OCI-LY3 (cell line): ENCODE measurements around the gene OR8D4.

Experiments
- H2AFZ ChIP-seq: fragments of 200-600, 300-600 bp; shearing (Covaris generic); 2 replicates; pipeline ENCODE4 v1.6.0; 2014; ENCODE audit warnings: antibody characterized with exemption, low read depth, low read length
- H3K27ac ChIP-seq: fragments of 200-600, 300-600 bp; sonication (generic); 2 replicates; pipeline ENCODE4 v1.5.1; 2014; ENCODE audit warnings: mild to moderate bottlenecking, low read length, moderate library complexity, mixed read lengths
- H3K27me3 ChIP-seq: fragments of 200-600, 300-600 bp; sonication (generic); 2 replicates; pipeline ENCODE4 v1.6.1; 2014; ENCODE audit warnings: low read depth, low read length, mixed read lengths
- H3K36me3 ChIP-seq: fragments of 200-600, 300-600 bp; sonication (generic); replicated peaks from 2 replicates; pipeline ENCODE3; 2014; ENCODE audit warnings: low read depth, low read length, mixed read lengths
- H3K4me1 ChIP-seq: fragments of 300-600, 200-600 bp; sonication (generic); 2 replicates; pipeline ENCODE4 v1.6.1; 2014; ENCODE audit warnings: low read length, mixed read lengths
- H3K4me2 ChIP-seq: fragments of 200-600, 300-600 bp; sonication (generic); 2 replicates; pipeline ENCODE4 v1.6.1; 2014; ENCODE audit warnings: low read length, mixed read lengths
- H3K4me3 ChIP-seq: fragments of 300-600, 200-600 bp; sonication (generic); 2 replicates; pipeline ENCODE4 v1.5.1; 2014; ENCODE audit warnings: antibody characterized with exemption, mild to moderate bottlenecking, low read length, moderate library complexity
- H3K79me2 ChIP-seq: fragments of 300-600, 200-600 bp; shearing (Covaris generic); 2 replicates; pipeline ENCODE4 v1.6.1; 2014; ENCODE audit warnings: mild to moderate bottlenecking, low read length, mixed read lengths
- H3K9ac ChIP-seq: fragments of 300-600, 200-600 bp; shearing (Covaris generic); 2 replicates; pipeline ENCODE4 v1.6.0; 2014; ENCODE audit warnings: mild to moderate bottlenecking, low read length, moderate library complexity
- H3K9me3 ChIP-seq: fragments of 200-600, 300-600 bp; shearing (Covaris generic); 2 replicates; pipeline ENCODE4 v1.6.1; 2014; ENCODE audit warnings: low read length, mixed read lengths; ENCODE audit not compliant: insufficient read depth
- H4K20me1 ChIP-seq: fragments of 200-600, 300-600 bp; sonication (generic); 2 replicates; pipeline ENCODE4 v1.6.1; 2016; ENCODE audit warnings: low read length, mixed read lengths; ENCODE audit not compliant: insufficient read depth
- CTCF ChIP-seq: fragments of 200-600, 300-600 bp; sonication (generic); IDR thresholded peaks from 2 replicates; pipeline ENCODE4 v1.5.1; 2014; ENCODE audit warnings: antibody characterized with exemption, low read length, low read depth
- EZH2phosphoT487 ChIP-seq: fragments of 200-600 bp; shearing (Covaris generic); IDR thresholded peaks from 2 replicates; pipeline ENCODE4 v1.6.1; 2018; ENCODE audit warnings: antibody characterized with exemption, mixed run types, low read depth

The OR8D4 gene

DNA sequence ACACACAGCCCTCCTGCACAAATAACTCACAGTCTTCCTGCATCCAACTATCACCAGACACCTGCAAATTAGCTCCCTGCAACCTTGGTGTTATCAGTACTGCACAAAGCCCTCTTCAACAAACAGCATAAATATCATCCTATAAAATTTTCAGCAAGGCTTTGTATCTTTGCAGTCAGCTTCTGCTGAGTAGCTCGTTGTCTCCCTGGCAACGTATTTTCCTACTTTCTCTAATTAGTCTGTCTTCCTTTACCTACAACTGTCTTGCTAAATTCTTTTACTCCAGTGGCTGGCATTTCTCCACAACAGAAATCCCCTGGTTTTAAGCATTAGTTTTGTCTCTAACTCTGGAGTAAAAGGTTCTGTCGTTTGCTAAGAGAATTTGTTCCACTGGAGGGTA, 3.9 kb downstream of the OR8D4 start:
- Histone ChIP-seq H3K9me3 (no peaks in the 10 kb centered on the region), H3K4me3 (no peak overlapping the region), H3K27me3 (no peaks in the 10 kb centered on the region), H3K27ac (no peak overlapping the region), H3K9ac (no peak overlapping the region), H2AFZ (no peak overlapping the region), H4K20me1 (no peaks in the 10 kb centered on the region), H3K4me1 (peaks cover 11% of the 10 kb centered on the region), H3K79me2 (no peaks in the 10 kb centered on the region), H3K36me3 (no peaks in the 10 kb centered on the region), H3K4me2 (no peak overlapping the region)
- no peak for TF ChIP-seq EZH2phosphoT487

DNA sequence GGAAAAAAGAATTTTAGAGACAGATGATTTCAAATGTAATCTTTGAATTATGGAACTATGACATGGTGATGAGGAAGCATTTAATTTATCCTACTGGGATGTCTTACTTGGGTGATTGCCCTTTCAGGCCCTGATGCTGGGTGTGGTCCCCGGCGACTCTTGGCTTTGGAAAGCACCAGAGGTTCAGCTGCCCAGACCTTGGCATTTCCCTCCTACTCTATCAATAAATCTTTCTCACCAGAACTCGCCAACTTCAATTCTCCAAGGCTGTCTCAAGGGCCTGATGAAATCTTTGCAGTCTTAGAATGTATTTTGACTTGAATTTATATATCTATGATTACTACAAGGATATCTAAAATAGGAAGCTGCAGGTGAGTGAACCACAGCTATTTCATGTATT, 19.0 kb downstream of the OR8D4 start:
- Histone ChIP-seq H3K27ac (no peak overlapping the region), H3K9me3 (no peaks in the 10 kb centered on the region), H3K79me2 (no peaks in the 10 kb centered on the region), H3K9ac (no peak overlapping the region), H3K4me2 (no peak overlapping the region), H3K36me3 (no peaks in the 10 kb centered on the region), H3K4me1 (no peaks in the 10 kb centered on the region), H4K20me1 (no peaks in the 10 kb centered on the region), H3K4me3 (no peak overlapping the region), H2AFZ (no peak overlapping the region), H3K27me3 (no peaks in the 10 kb centered on the region)
- TF ChIP-seq EZH2phosphoT487 (no peak), CTCF (no peak)

DNA sequence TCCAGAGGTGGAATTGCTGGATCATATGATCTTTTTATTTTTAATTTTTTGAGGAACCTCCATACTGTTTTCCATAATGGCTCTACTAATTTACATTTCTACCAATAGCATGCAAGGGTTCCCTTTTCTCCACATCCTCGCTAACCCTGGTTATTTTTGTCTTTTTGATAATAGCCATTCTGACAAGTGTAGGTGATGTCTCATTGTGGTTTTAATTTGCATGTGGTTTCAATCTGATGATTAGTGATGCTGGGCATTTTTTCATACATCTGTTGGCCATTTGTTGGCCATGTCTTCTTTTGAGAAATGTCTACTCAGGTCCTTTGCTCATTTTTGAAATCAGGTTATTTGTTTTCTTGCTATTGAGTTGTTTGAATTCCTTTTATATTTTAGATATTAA, 22.1 kb downstream of the OR8D4 start:
- H3K9me3 ChIP-seq, result no peaks in the 10 kb centered on the region
- H3K4me1 ChIP-seq, result no peaks in the 10 kb centered on the region
- TF ChIP-seq CTCF (no peak), EZH2phosphoT487 (no peak)
- H3K36me3 ChIP-seq, result no peaks in the 10 kb centered on the region
- no peaks in the 10 kb centered on the region for H4K20me1 ChIP-seq
- no peak overlapping the region for H3K27ac ChIP-seq
- H3K4me2 ChIP-seq, result no peak overlapping the region
- H3K27me3 ChIP-seq, result no peaks in the 10 kb centered on the region
- H3K9ac ChIP-seq, result no peak overlapping the region
- H3K4me3 ChIP-seq, result no peak overlapping the region
- no peaks in the 10 kb centered on the region for H3K79me2 ChIP-seq
- no peak overlapping the region for H2AFZ ChIP-seq

- no peak within 1 kb of the TSS for H3K9ac ChIP-seq
- no peaks in the 10 kb centered on the region for H3K79me2 ChIP-seq
- H3K4me1 ChIP-seq, result no peaks in the 10 kb centered on the region
- H3K4me2 ChIP-seq, result no peak within 1 kb of the TSS
- H3K27ac ChIP-seq, result no peak within 1 kb of the TSS
- no peaks in the 10 kb centered on the region for H3K27me3 ChIP-seq
- H3K4me3 ChIP-seq, result no peak within 1 kb of the TSS
- no peak within 1 kb of the TSS for H2AFZ ChIP-seq
- no peaks in the 10 kb centered on the region for H3K36me3 ChIP-seq
- TF ChIP-seq EZH2phosphoT487 (no peak), CTCF (no peak)
- H3K9me3 ChIP-seq, result no peaks in the 10 kb centered on the region
- no peaks in the 10 kb centered on the region for H4K20me1 ChIP-seq
Observed at GRCh38 chr11:123939317-123939716, 37.4 kb downstream of the OR8D4 start, which contains the start of gene OR4D5. OR4D5 (plus strand) TSS chr11:123939617; CDS start chr11:123939617, 0 bp downstream.

- Histone ChIP-seq H3K4me2 (no peak overlapping the region), H2AFZ (no peak overlapping the region), H3K79me2 (no peaks in the 10 kb centered on the region), H3K36me3 (no peaks in the 10 kb centered on the region), H3K4me1 (no peaks in the 10 kb centered on the region), H3K27ac (no peak overlapping the region), H4K20me1 (no peaks in the 10 kb centered on the region), H3K4me3 (no peak overlapping the region), H3K9ac (no peak overlapping the region), H3K9me3 (no peaks in the 10 kb centered on the region), H3K27me3 (no peaks in the 10 kb centered on the region)
- TF ChIP-seq EZH2phosphoT487 (no peak), CTCF (no peak)
Observed at GRCh38 chr11:123942413-123942812, 40.4 kb downstream of the OR8D4 start.
